Retinal pigment epithelial cell (primary cell): ENCODE results near the gene PRG2.

ENCODE experiments used
- DNase-seq: peaks from one replicate; pipeline ENCODE4 v3.0.0-alpha.2; 2010; ENCODE audit warnings: low read depth
- H3K4me3 ChIP-seq: 2 replicates; pipeline ENCODE4 v1.5.1; 2011; ENCODE audit warnings: mild to moderate bottlenecking, low read length, control low read depth, moderate library complexity
- CTCF ChIP-seq: conservative IDR thresholded peaks from 2 replicates; pipeline ENCODE4 v1.5.1; 2011; ENCODE audit warnings: low read depth, low read length, control low read depth, inconsistent platforms

PRG2 gene

GRCh38 chr11:57390535-57390934 is at the start of gene PRG2:
Gene PRG2 (minus strand): TSS chr11:57390650. CDS start chr11:57389944, 706 bp downstream.
- TF ChIP-seq CTCF = no peak
- no peak for DNase-seq
- no peak within 1 kb of the TSS for H3K4me3 ChIP-seq

GRCh38 chr11:57439786-57440185 is 49.3 kb upstream of the PRG2 start:
- DNase-seq = no peak
- TF ChIP-seq CTCF = no peak
- H3K4me3 ChIP-seq = no peak overlapping the region

- no peak overlapping the region for H3K4me3 ChIP-seq
- no peak for DNase-seq
- TF ChIP-seq CTCF = no peak
These were observed 48.2 kb upstream of the PRG2 start for GRCh38 chr11:57438345-57439285.

- no peak overlapping the region for H3K4me3 ChIP-seq
- DNase-seq = no peak
- TF ChIP-seq CTCF = no peak
These were observed 45.6 kb upstream of the PRG2 start for GRCh38 chr11:57436031-57436430.

- TF ChIP-seq CTCF = no peak
- DNase-seq = no peak
- H3K4me3 ChIP-seq = no peak overlapping the region
These were observed 44.4 kb upstream of the PRG2 start for GRCh38 chr11:57434640-57435546.

GRCh38 chr11:57432714-57433163 is 42.3 kb upstream of the PRG2 start:
- TF ChIP-seq CTCF = no peak
- no peak for DNase-seq
- H3K4me3 ChIP-seq = no peak overlapping the region
